ENCODE results near the gene CACNG1.

Gene CACNG1

DNA sequence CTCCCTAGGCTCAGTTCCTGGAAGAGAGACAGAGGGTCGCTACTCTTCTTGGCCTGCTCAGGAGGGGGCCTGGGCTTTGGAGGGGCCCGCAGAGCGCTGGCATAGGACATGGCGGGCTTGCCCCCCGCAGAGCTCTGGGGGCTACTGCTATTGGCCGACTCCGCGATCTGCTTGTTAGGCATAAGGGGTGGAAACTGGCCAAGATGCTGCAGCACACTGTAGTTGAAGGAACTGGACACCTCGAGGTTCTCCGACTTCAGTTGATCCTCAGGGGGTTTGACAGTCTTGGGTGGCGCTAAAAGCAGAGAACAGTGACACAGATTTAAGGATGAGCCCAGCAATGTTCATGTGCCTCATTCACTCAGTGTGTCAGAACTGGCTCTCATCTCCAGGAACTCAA is 33.9 kb downstream of the CACNG1 start:
- TF ChIP-seq, protein P1, sequence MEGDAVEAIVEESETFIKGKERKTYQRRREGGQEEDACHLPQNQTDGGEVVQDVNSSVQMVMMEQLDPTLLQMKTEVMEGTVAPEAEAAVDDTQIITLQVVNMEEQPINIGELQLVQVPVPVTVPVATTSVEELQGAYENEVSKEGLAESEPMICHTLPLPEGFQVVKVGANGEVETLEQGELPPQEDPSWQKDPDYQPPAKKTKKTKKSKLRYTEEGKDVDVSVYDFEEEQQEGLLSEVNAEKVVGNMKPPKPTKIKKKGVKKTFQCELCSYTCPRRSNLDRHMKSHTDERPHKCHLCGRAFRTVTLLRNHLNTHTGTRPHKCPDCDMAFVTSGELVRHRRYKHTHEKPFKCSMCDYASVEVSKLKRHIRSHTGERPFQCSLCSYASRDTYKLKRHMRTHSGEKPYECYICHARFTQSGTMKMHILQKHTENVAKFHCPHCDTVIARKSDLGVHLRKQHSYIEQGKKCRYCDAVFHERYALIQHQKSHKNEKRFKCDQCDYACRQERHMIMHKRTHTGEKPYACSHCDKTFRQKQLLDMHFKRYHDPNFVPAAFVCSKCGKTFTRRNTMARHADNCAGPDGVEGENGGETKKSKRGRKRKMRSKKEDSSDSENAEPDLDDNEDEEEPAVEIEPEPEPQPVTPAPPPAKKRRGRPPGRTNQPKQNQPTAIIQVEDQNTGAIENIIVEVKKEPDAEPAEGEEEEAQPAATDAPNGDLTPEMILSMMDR (IDR thresholded peaks at IDR 0.05; ENCODE audit: insufficient read depth, low read length, missing control alignments): no peak
- POLR2A ChIA-PET: no interaction called here
- CTCF ChIA-PET: no interaction called here
- no peak for DNase-seq (ENCODE audit: low read depth, low spot score)
- H3K4me3 ChIP-seq (ENCODE audit: low read depth, low read length): no peak overlapping the region

GRCh38 chr17:67079491-67079890 is 35.1 kb downstream of the CACNG1 start:
- CTCF ChIA-PET: no interaction called here
- no peak overlapping the region for H3K4me3 ChIP-seq (ENCODE audit: low read depth, low read length)
- no peak for DNase-seq (ENCODE audit: low read depth, low spot score)
- POLR2A ChIA-PET: no interaction called here
- TF ChIP-seq, protein P1 (IDR thresholded peaks at IDR 0.05; ENCODE audit: insufficient read depth, low read length, missing control alignments): no peak

- ChIA-PET CTCF (interaction anchor here (0.8 to 1.4 kb wide), 2 partner anchors 11 to 12 kb away, joined by 4 read pairs; no protein-coding TSS in a partner anchor), POLR2A (no interaction called here)
- no peak overlapping the region for H3K4me3 ChIP-seq (ENCODE audit: low read depth, low read length)
- no peak for DNase-seq (ENCODE audit: low read depth, low spot score)
- TF ChIP-seq, protein P1 (IDR thresholded peaks at IDR 0.05; ENCODE audit: insufficient read depth, low read length, missing control alignments): no peak
Observed at GRCh38 chr17:67080804-67081203, 36.5 kb downstream of the CACNG1 start.

DNA sequence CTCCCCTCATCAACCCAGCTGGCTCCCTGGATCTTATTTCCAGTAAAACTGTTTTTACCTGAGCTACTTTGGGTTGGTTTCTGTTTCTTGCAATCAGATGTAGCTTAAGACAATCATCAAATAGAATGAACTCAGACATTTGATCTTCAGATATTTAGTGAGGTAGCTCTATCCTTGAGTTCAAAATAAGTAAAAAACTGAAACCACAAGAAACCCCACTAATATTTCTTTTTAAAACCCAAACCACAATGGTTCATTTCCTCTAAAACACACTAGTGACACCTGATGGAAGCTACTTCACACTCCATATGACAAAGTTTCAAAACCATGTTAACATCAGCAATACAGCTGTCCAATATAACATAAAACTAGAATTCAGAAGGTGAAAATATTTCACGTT is 37.8 kb downstream of the CACNG1 start:
- no peak overlapping the region for H3K4me3 ChIP-seq (ENCODE audit: low read depth, low read length)
- CTCF ChIA-PET: interaction anchor here (0.8 to 1.4 kb wide), 2 partner anchors 9 to 16 kb away, joined by 3 to 4 read pairs; no protein-coding TSS in a partner anchor
- POLR2A ChIA-PET: no interaction called here
- no peak for DNase-seq (ENCODE audit: low read depth, low spot score)
- TF ChIP-seq, protein P1 (IDR thresholded peaks at IDR 0.05; ENCODE audit: insufficient read depth, low read length, missing control alignments): no peak

- ChIA-PET POLR2A (no interaction called here), CTCF (interaction anchor here (1.0 kb wide), 1 partner anchor 209 kb away, joined by 4 read pairs; no protein-coding TSS in a partner anchor)
- TF ChIP-seq, protein P1 (IDR thresholded peaks at IDR 0.05; ENCODE audit: insufficient read depth, low read length, missing control alignments): no peak
- H3K4me3 ChIP-seq (ENCODE audit: low read depth, low read length): no peak overlapping the region
- DNase-seq (ENCODE audit: low read depth, low spot score): no peak
Observed at GRCh38 chr17:67085406-67085805, 41.1 kb downstream of the CACNG1 start.

- ChIA-PET POLR2A (no interaction called here), CTCF (no interaction called here)
- DNase-seq (ENCODE audit: low read depth, low spot score): no peak
- TF ChIP-seq, protein P1 (IDR thresholded peaks at IDR 0.05; ENCODE audit: insufficient read depth, low read length, missing control alignments): no peak
- no peak overlapping the region for H3K4me3 ChIP-seq (ENCODE audit: low read depth, low read length)
Observed at GRCh38 chr17:67088639-67089038, 44.3 kb downstream of the CACNG1 start.

All from AG04449 (cell line).